ENCODE measurements around the gene SLC27A2. TPM values are rescaled to one million over a fixed set of nuclear protein-coding genes. Genes with fewer than 3 reads are reported as not detected.
A peak's percentile ranks its signal among the peaks of the same experiment; 100 is the strongest.

The SLC27A2 gene
- total and polyA plus RNA-seq, 10 of the 15 experiments (the other 5 are each of a cell fraction or from before 2014, with no cell fraction given) = 0.22 to 1.2 (median 0.69) TPM; not detected in 1

GRCh38 chr15:50189633-50190032 lies 7.6 kb downstream of the SLC27A2 start:
- H4K20me1 ChIP-seq (ENCODE audit: control insufficient read depth, insufficient read depth) = no peaks in the 10 kb centered on the region
- no peak overlapping the region for H3K4me3 ChIP-seq
- POLR2A ChIA-PET = no interaction called here
- H3K27ac ChIP-seq (ENCODE audit: control insufficient read depth, insufficient read depth) = no peak overlapping the region
- no peak overlapping the region for H3K9ac ChIP-seq (ENCODE audit: control insufficient read depth, insufficient read depth, low read length)
- RAD21 ChIA-PET (ENCODE audit: unreplicated experiment) = interaction anchor here (1.9 kb wide), 1 partner anchor 126 kb away, joined by 6 read pairs; no protein-coding TSS in a partner anchor
- no peaks in the 10 kb centered on the region for H3K27me3 ChIP-seq (replicated peaks in 1 of 2; ENCODE audit: control insufficient read depth in 2 of 2, insufficient read depth in 2 of 2, low read length in 1 of 2)
- intact Hi-C loops (cut with micrococcal nuclease; ENCODE audit: unreplicated experiment) (loop anchor here (10.0 kb wide), 1 partner anchor 125 kb away; no protein-coding TSS in a partner anchor), in situ Hi-C loops (cut with MboI) (no loop called here)
- no peak overlapping the region for H2AFZ ChIP-seq (ENCODE audit: control insufficient read depth, low read depth, low read length)
- CTCF ChIA-PET = no interaction called here
- TF ChIP-seq KAT2A (conservative IDR thresholded peaks at IDR 0.05; ENCODE audit: control insufficient read depth, low read depth, low read length) (no peak), SKIL (IDR thresholded peaks at IDR 0.05; ENCODE audit: low read depth, poor library complexity, severe bottlenecking) (no peak), BCLAF1 (IDR thresholded peaks at IDR 0.05) (no peak), TCF3 (IDR thresholded peaks at IDR 0.05; ENCODE audit: borderline replicate concordance, insufficient read depth, low read depth, low read length) (no peak)
- BruUV-seq (replicated peaks) = no TSS peak
- peak; percentile 76 for ATAC-seq
- FAIRE-seq = no peak
- no peaks in the 10 kb centered on the region for H3K9me3 ChIP-seq (replicated peaks; ENCODE audit: control insufficient read depth, insufficient read depth, low read length)
- DNase-seq (ENCODE audit: low read depth, low spot score) = no peak
- H3K36me3 ChIP-seq (ENCODE audit: control insufficient read depth in 2 of 2, insufficient read depth in 2 of 2, low read length in 1 of 2) = no peaks in the 10 kb centered on the region
- no peaks in the 10 kb centered on the region for H3K79me2 ChIP-seq (ENCODE audit: control insufficient read depth, insufficient read depth, low read length)
- H3K4me2 ChIP-seq (ENCODE audit: control insufficient read depth, insufficient read depth) = no peak overlapping the region
- no peaks in the 10 kb centered on the region; the same call in 1 of the 2 replicates for H3K4me1 ChIP-seq (ENCODE audit: control insufficient read depth, insufficient read depth, low read length)
- SMC1A ChIA-PET (ENCODE audit: uncharacterized antibody, unreplicated experiment) = interaction anchor here (0.6 to 1.0 kb wide), 2 partner anchors 9 to 159 kb away, joined by 3 read pairs; no protein-coding TSS in a partner anchor

Measured in GM12878 (cell line).